B cell (primary cell): Measurements from ENCODE around the gene KRTAP4-5. TPM values are rescaled to one million over a fixed set of nuclear protein-coding genes. Genes with fewer than 3 reads are reported as not detected.
"Not testable (repeated sequence)": the region's sequence is repeated elsewhere in the genome, so short reads cannot be mapped to it uniquely, and the experiment has no call there.

Experiments
- ATAC-seq: fragments of 200-7000 bp; cut with Tn5 transposase; one replicate; pipeline ENCODE4 v1.10.0; 2021; ENCODE audit warnings: low read depth, mild to moderate bottlenecking, moderate number of reproducible peaks, moderate library complexity
- CTCF ChIA-PET: fragments of 350-600 bp; sonication (Branson Sonifier 250); formaldehyde crosslinking; loops from one replicate; lab custom pipeline; 2021; ENCODE audit warnings: antibody characterized with exemption, inconsistent platforms; lab: Charles Lee
- POLR2A ChIA-PET: fragments of 350-600 bp; sonication (Branson Sonifier 250); formaldehyde crosslinking; loops from one replicate; lab custom pipeline; 2021; ENCODE audit warnings: antibody characterized with exemption; lab: Charles Lee
- DNase-seq: peaks from one replicate; pipeline ENCODE4 v3.0.0; 2013
- H2AFZ ChIP-seq: 2 replicates; pipeline ENCODE4 v1.6.1; 2012; ENCODE audit warnings: mild to moderate bottlenecking, low read depth, low read length; ENCODE audit not compliant: insufficient read depth, poor library complexity, severe bottlenecking
- H3K27ac ChIP-seq, 2 donors: 1 replicate in 1 of 2; 2 replicates in 1 of 2; pipeline ENCODE4 v1.5.1; 2012 to 2013; ENCODE audit warnings: low read length in 2 of 2, mild to moderate bottlenecking in 2 of 2, moderate library complexity in 1 of 2
- H3K27me3 ChIP-seq, 4 experiments: fragments of 200-600 bp in 1 of 4; sonication (generic) in 1 of 4; replicated peaks in 1 of 4; 1 replicate in 2 of 4; 2 replicates in 2 of 4; pipeline versions ENCODE4 v1.6.1 to v1.7.0; 2013 to 2016; ENCODE audit warnings: low read length in 3 of 4, mild to moderate bottlenecking in 2 of 4, mixed read lengths in 1 of 4, moderate library complexity in 1 of 4; ENCODE audit not compliant: insufficient read depth in 4 of 4, control insufficient read depth in 3 of 4; ENCODE audit errors: control extremely low read depth in 1 of 4
- H3K36me3 ChIP-seq, 2 experiments: replicated peaks in 1 of 2; 1 replicate in 1 of 2; 2 replicates in 1 of 2; pipeline versions ENCODE4 v1.6.1 to v1.7.1; 2013; ENCODE audit warnings: low read length in 1 of 2; ENCODE audit not compliant: insufficient read depth in 2 of 2, control insufficient read depth in 1 of 2; ENCODE audit errors: control extremely low read depth in 1 of 2, extremely low read depth in 1 of 2
- H3K4me1 ChIP-seq, 2 donors: fragments of 200-600 bp in 1 of 2; sonication (generic) in 1 of 2; 1 replicate in 1 of 2; 2 replicates in 1 of 2; pipeline versions ENCODE4 v1.5.1 to v1.6.1; 2013 to 2017; ENCODE audit warnings: low read length in 2 of 2; ENCODE audit not compliant: control insufficient read depth in 2 of 2, insufficient read depth in 2 of 2
- H3K4me2 ChIP-seq: replicated peaks from 2 replicates; pipeline ENCODE3; 2012; ENCODE audit warnings: mild to moderate bottlenecking, low read depth, low read length; ENCODE audit not compliant: poor library complexity, severe bottlenecking
- H3K4me3 ChIP-seq, 5 experiments: fragments of 200-600 bp in 1 of 5; sonication (generic) in 1 of 5; 1 replicate in 3 of 5; 2 replicates in 2 of 5; pipeline versions ENCODE4 v1.5.1 to v1.7.0; 2011 to 2016; ENCODE audit warnings: low read length in 4 of 5, mild to moderate bottlenecking in 4 of 5, low read depth in 2 of 5, control low read depth in 1 of 5, moderate library complexity in 1 of 5; ENCODE audit not compliant: insufficient read depth in 1 of 5; ENCODE audit errors: control extremely low read depth in 1 of 5, extremely low read depth in 1 of 5
- H3K79me2 ChIP-seq: fragments of 200-600 bp; sonication (generic); one replicate; pipeline ENCODE4 v1.6.0; 2016; ENCODE audit warnings: low read length; ENCODE audit not compliant: control insufficient read depth, insufficient read depth
- H3K9ac ChIP-seq: fragments of 200-600 bp; sonication (generic); 2 replicates; pipeline ENCODE4 v1.6.1; 2017; ENCODE audit warnings: mild to moderate bottlenecking, low read length, moderate library complexity
- H3K9me3 ChIP-seq, 3 donors: one replicate each; pipeline versions ENCODE4 v1.6.1 to v1.7.1; 2013; ENCODE audit warnings: low read length in 2 of 3; ENCODE audit not compliant: control insufficient read depth in 2 of 3, insufficient read depth in 1 of 3; ENCODE audit errors: control extremely low read depth in 1 of 3
- H4K20me1 ChIP-seq: 2 replicates; pipeline ENCODE4 v1.6.0; 2012; ENCODE audit warnings: mild to moderate bottlenecking, low read length; ENCODE audit not compliant: insufficient read depth, control insufficient read depth, poor library complexity, severe bottlenecking
- H3K27ac Mint-ChIP-seq: one replicate; pipeline ENCODE4 v1.8.0; 2021; ENCODE audit warnings: mixed read lengths
- H3K27me3 Mint-ChIP-seq: one replicate; pipeline ENCODE4 v1.8.0; 2021; ENCODE audit warnings: mixed read lengths
- H3K4me1 Mint-ChIP-seq: one replicate; pipeline ENCODE4 v1.8.0; 2021; ENCODE audit warnings: mixed read lengths
- H3K4me3 Mint-ChIP-seq: one replicate; pipeline ENCODE4 v1.8.0; 2021; ENCODE audit warnings: mixed read lengths
- H3K9me3 Mint-ChIP-seq: one replicate; pipeline ENCODE4 v1.8.0; 2022; ENCODE audit warnings: mixed read lengths; ENCODE audit not compliant: insufficient read depth
- EZH2 ChIP-seq: IDR thresholded peaks from 2 replicates; pipeline ENCODE4 v1.6.1; 2012; ENCODE audit warnings: borderline replicate concordance, low read depth, mild to moderate bottlenecking, moderate library complexity, low read length; ENCODE audit not compliant: insufficient read depth, poor library complexity, severe bottlenecking
- WGBS: methylation state at CpG from one replicate; pipeline ENCODE4 v1.1.5; 2013; ENCODE audit warnings: missing lambda C conversion rate; ENCODE audit not compliant: insufficient coverage; 5-methylcytosine and 5-hydroxymethylcytosine counted together
- intact Hi-C: fragments of 100-400 bp; cut with micrococcal nuclease; formaldehyde crosslinking; loops from one replicate; pipeline ENCODE4 v1.10.0; 2022
- polyA plus RNA-seq: library from polyadenylated mRNA; depleted of rRNA; stranded (reverse); fragments of >200 nt; gene quantifications from 2 replicates; pipeline ENCODE4 v1.2.3, GENCODE V29; 2012
- total RNA-seq, 2 donors: library from RNA; stranded (reverse); fragments of 120-200 nt in 1 of 2; gene quantifications; 1 replicate in 1 of 2; 2 replicates in 1 of 2; pipeline versions ENCODE4 v1.2.3 to v1.2.4, GENCODE V29; 2013 to 2022
- TF ChIP-seq, protein P1 (sequence below): fragments of 200-600 bp; IDR thresholded peaks from one replicate; pipeline ENCODE4 v1.8.0; 2022; ENCODE audit warnings: antibody characterized with exemption, mild to moderate bottlenecking

Gene KRTAP4-5
- total and polyA plus RNA-seq, 2 donors (not counting 1 experiment from before 2014, with no cell fraction given), result not detected

DNA sequence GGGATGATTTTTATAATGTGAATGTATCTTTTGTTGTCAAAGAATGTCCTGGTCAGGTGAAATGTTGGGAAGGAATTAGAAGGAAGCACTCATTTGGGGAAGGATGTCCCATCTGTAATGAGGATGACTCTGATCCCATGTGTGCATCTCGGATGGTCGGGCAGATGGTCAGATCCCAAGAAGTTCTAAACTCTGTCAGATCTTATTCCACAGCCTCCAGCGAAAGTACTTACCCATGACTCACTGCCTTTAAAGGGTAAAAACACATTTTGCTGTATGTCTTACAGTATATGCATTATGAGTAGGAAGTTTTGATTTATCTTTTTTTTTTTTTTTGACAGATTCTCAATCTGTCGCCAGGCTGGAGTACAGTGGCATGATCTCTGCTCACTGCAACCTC is 30.9 kb downstream of the KRTAP4-5 start:
- intact Hi-C loops, result loop anchor here (5.0 kb wide), 1 partner anchor 59 kb away; the partner anchor contains the start of gene KRTAP4-2
- no peaks in the 10 kb centered on the region for H3K79me2 ChIP-seq
- Mint-ChIP-seq H3K4me3 (no peak overlapping the region), H3K4me1 (peaks cover 40% of the 10 kb centered on the region), H3K27me3 (peaks cover 8% of the 10 kb centered on the region), H3K27ac (no peak overlapping the region), H3K9me3 (no peaks in the 10 kb centered on the region)
- no peak for TF ChIP-seq EZH2
- TF ChIP-seq, protein P1, sequence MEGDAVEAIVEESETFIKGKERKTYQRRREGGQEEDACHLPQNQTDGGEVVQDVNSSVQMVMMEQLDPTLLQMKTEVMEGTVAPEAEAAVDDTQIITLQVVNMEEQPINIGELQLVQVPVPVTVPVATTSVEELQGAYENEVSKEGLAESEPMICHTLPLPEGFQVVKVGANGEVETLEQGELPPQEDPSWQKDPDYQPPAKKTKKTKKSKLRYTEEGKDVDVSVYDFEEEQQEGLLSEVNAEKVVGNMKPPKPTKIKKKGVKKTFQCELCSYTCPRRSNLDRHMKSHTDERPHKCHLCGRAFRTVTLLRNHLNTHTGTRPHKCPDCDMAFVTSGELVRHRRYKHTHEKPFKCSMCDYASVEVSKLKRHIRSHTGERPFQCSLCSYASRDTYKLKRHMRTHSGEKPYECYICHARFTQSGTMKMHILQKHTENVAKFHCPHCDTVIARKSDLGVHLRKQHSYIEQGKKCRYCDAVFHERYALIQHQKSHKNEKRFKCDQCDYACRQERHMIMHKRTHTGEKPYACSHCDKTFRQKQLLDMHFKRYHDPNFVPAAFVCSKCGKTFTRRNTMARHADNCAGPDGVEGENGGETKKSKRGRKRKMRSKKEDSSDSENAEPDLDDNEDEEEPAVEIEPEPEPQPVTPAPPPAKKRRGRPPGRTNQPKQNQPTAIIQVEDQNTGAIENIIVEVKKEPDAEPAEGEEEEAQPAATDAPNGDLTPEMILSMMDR, result no peak
- H3K4me2 ChIP-seq, result no peak overlapping the region
- POLR2A ChIA-PET, result no interaction called here
- peak overlapping the region in 1 of 2 donors; percentile 20 for H3K27ac ChIP-seq
- no peaks in the 10 kb centered on the region for H3K36me3 ChIP-seq
- DNase-seq, result no peak
- no peaks in the 10 kb centered on the region for H4K20me1 ChIP-seq
- H3K27me3 ChIP-seq, result no peaks in the 10 kb centered on the region
- ATAC-seq, result no peak
- no CpG with 5 or more reads among the region's 4 CpGs for WGBS
- no peak overlapping the region for H3K4me3 ChIP-seq
- H3K9ac ChIP-seq, result no peak overlapping the region
- CTCF ChIA-PET, result no interaction called here
- H3K4me1 ChIP-seq, result peaks cover 56 to 71% of the 10 kb centered on the region in 2 donors
- H2AFZ ChIP-seq, result no peak overlapping the region
- peaks cover 0 to 13% (median 7%) of the 10 kb centered on the region in 3 donors for H3K9me3 ChIP-seq

DNA sequence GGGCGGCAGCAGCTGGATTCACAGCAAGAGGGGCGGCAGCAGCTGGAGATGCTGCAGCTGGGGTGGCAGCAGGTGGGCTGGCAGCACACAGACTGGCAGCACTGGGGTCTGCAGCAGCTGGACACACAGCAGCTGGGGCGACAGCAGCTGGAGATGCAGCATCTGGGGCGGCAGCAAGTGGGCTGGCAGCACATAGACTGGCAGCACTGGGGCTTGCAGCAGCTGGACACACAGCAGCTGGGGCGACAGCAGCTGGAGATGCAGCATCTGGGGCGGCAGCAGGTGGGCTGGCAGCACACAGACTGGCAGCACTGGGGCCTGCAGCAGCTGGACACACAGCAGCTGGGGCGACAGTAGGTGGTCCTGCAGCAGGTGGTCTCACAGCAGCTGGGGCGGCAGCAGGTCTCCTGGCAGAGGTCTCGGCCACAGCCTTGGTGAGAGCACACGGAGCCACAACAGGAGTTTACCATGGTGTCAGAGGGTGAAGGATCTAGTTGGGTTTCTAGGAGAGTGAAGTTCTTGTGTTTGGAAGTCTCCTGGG is 31.7 kb downstream of the KRTAP4-5 start, which contains the start of gene KRTAP4-11:
KRTAP4-11 (minus strand) TSS at position 528 of the 541 bp plus-strand sequence; CDS start at position 470, 58 bp downstream.
- H3K27ac Mint-ChIP-seq, result peak within 1 kb of the TSS; percentile 42
- H3K27me3 Mint-ChIP-seq, H3K79me2 ChIP-seq, H3K9me3 Mint-ChIP-seq, H3K36me3 ChIP-seq, H3K4me3 Mint-ChIP-seq, H3K4me3 ChIP-seq, CTCF ChIA-PET, H3K27me3 ChIP-seq, ATAC-seq, POLR2A ChIA-PET, DNase-seq, H2AFZ ChIP-seq, H3K4me2 ChIP-seq, H4K20me1 ChIP-seq, H3K9ac ChIP-seq: not testable (repeated sequence)
- Histone ChIP-seq H3K4me1 (peaks cover 50 to 63% of the 10 kb centered on the region in 2 donors), H3K27ac (peak within 1 kb of the TSS; percentile 67 to 76), H3K9me3 (peaks cover 0 to 13% (median 7%) of the 10 kb centered on the region in 3 donors)
- 86% methylated on average over 9 of the region's 10 CpGs for WGBS
- peaks cover 34% of the 10 kb centered on the region for H3K4me1 Mint-ChIP-seq
- intact Hi-C loops, result loop anchor here (5.0 kb wide), 1 partner anchor 59 kb away; the partner anchor contains the start of gene KRTAP4-2
